NCI-H1417 treated with DMSO at 0.1 percent for 48 hours (cell line): ENCODE data around the gene CCDC6.
"Not testable (repeated sequence)": the region's sequence is repeated elsewhere in the genome, so short reads cannot be mapped to it uniquely, and the experiment has no call there.

ENCODE experiments used
- DNase-seq: peaks from one replicate; lab custom pipeline; 2025; lab: John Stamatoyannopoulos, UW

The CCDC6 gene

GRCh38 chr10:59906417-59907202, at the start of gene CCDC6:
Gene CCDC6 (minus strand): TSS chr10:59906556. CDS start chr10:59906424, 132 bp downstream.
- DNase-seq = peak; percentile 34

GRCh38 chr10:59954296-59954695, 47.9 kb upstream of the CCDC6 start:
- DNase-seq = no peak

DNA sequence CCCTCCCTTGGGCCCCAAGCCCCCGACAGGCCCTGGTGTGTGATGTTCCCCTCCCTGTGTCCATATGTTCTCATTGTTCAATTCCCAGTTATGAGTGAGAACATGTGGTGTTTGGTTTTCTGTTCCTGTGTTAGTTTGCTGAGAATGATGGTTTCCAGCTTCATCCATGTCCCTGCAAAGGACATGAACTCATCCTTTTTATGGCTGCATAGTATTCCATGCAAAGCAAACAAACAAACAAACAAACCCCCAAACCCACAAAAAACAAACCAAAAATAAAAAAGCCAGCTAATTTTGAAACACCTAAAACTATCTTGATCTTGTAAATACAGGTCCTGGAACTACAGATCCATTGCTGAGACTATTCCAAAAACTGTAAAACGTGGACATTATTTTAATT, 47.4 kb upstream of the CCDC6 start:
- not testable (repeated sequence) for DNase-seq

DNA sequence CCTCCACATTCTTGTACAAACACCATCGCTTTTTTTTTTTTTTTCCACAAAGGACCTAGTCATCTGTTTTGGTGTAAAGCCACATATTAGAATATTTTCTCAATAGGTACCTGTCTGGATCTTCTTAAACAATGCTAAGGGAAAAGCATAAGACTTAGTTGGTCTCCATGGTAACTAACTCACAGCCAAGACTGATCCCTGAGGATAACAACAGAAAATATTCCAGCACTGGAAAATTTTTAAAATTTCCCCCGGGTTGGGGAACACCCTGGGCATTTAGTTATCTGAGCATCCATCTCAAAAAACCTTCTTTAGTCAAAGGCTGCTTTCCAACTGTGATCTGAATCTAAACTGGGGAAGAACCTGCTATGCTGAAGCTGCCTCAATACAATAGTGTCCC, 43.7 kb upstream of the CCDC6 start:
- DNase-seq = no peak

GRCh38 chr10:59949608-59950007, 43.3 kb upstream of the CCDC6 start:
- no peak for DNase-seq

- DNase-seq = no peak
These were observed 39.6 kb upstream of the CCDC6 start for GRCh38 chr10:59945991-59946390.

GRCh38 chr10:59945590-59945989, 39.2 kb upstream of the CCDC6 start:
- no peak for DNase-seq

DNA sequence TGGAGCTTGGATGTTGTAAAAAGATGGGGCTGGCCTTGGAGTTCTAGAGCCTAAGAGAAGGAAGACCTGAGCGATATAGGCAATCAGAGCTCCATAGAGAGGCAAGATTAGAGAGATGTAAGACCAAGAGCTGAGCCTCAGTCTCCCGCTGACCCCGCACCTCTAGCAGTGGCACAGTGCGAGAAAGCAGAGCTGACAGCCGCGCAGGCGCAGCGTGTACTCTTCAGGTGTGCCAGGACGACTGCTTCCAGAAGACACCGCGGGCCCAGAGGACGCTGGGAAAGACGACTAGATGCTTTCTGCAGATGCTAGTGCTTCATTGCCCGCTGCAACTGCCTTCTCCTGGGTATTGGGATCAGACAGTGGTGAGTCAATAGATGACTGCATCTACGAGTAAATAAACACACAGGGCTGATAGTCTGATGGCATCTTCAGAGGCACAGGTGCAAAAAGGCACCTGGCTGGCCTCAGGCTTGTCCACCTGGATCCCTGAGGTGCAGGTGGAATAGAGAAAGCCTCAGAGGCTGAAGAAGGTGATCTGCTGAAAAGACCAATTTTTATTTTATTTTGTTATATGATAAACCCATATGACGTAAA, 38.1 kb upstream of the CCDC6 start:
- no peak for DNase-seq

DNA sequence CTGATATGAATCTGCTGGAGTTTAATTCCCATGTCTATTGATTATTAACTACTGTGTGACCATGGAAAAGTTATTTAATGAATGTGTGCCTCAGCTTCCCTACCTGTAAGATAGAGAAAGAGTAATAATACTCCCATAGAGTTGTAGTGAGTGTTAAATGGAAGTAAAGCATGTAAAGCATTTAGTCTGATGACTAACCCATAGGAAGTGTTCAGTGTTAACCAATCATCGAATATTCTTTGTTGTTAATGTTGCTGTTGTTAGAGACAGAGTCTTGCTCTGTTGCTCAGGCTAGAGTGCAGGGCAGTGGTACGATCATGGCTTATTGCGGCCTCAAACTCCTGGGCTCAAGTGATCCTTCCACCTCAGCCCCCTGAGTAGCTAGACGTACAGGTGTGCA, 36.2 kb upstream of the CCDC6 start:
- DNase-seq = no peak

GRCh38 chr10:59937720-59938119, 31.4 kb upstream of the CCDC6 start:
- DNase-seq = no peak

- no peak for DNase-seq
These were observed 28.3 kb upstream of the CCDC6 start for GRCh38 chr10:59934701-59935100.

DNA sequence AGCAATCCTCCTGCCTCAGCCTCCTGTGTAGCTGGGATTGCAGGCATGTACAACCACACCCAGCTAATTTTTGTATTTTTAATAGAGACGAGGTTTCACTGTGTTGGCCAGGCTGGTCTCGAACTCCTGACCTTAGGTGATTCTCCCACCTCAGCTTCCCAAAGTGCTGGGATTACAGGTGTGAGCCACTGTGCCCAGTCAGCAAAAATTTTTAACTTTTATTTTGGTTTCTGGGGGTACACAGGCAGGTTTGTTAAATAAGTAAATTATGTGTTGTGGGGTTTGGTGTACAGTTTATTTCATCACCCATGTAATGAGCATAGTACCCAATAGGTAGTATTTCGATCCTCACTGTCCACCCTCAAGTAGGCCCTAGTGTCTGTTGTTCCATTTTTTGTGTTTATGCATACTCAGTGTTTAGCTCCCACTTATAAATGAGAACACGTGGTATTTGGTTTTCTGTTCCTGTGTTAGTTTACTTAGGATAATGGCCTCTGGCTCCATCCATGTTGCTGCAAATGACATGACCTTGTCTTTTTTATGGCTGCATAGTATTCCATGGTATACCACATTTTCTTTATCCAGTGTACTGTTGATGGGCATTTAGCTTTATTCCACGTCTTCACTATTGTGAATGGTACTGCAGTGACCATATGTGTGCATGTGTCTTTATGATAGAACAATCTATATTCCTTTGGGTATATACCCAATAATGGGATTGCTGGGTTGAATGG, 24.6 kb upstream of the CCDC6 start:
- DNase-seq = not testable (repeated sequence)

GRCh38 chr10:59926086-59926485, 19.7 kb upstream of the CCDC6 start:
- DNase-seq = no peak

DNA sequence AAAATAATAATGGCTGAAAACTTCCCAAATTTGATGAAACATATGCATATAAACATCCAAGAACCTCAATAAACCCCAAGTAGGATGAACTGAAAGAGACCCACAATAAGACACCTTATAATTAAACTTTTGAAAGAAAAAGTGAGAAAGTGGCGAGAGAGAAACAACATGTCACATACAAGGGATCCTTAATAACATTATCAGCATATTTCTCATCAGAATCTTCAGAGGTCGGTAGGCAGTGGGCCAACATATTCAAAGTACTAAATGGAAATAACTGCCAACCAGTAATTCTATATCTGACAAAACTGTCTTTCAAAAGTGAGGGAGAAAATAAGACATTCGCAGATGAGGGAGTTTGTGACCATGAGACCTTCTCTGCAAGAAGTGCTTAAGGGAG, 16.6 kb upstream of the CCDC6 start:
- no peak for DNase-seq

DNA sequence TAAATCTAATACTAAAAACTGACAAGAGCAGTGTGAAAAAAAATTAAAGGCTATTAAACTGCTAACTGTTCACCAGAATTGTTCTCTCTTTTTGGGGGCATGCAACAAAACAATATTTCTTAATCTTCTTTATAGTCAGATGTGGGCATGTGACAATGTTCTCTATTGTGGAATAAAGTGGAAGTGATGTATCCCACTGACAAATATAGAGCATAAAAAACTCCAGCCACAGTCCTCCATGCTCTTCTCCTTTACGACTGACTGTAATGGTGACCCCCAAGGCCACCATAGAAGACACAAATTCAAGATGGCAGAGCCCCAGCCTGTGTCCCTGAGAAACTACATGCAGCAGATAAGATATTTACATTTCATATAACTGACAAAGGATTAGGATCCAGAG, 11.6 kb upstream of the CCDC6 start:
- no peak for DNase-seq

GRCh38 chr10:59913547-59914237, 7.3 kb upstream of the CCDC6 start:
- DNase-seq = no peak

- DNase-seq = no peak
These were observed 4.5 kb upstream of the CCDC6 start for GRCh38 chr10:59910867-59911266.

GRCh38 chr10:59909815-59910214, 3.5 kb upstream of the CCDC6 start:
- DNase-seq = no peak

DNA sequence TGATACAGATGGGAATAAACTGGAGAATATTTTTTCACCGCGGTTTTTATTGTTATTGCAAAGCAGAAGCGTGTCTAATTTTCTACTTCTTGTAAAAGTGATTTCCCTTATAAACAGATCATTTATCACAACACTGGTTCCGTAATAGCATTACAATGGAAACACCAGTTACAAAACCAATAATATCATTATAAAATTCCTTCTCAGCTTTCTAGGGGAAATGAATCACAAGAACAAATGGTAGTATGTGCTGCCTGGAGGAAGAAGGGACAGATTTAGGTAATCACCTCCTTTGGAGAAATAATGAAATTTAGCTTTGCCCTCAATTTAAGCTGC, 2.4 kb upstream of the CCDC6 start:
- no peak for DNase-seq

GRCh38 chr10:59907918-59908807, 1.8 kb upstream of the CCDC6 start:
- no peak for DNase-seq

DNA sequence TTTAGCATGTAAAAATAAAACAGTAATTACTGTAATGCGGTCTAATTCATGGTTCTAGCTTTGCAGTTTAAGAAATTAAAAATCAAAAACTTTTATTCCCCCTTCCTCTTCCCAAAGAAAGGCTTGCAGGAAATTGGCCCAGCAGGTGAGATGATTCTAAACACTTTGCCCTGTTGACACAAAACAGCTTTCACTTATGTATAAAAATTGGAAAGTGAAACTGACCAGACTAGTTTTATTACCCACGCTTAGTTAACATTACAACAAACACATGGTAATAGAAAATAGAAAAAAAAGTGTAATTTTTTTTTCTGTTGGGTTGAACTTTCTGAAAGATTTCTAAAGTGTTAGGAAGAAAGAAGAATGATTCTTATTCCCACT, 1.2 kb upstream of the CCDC6 start:
- no peak for DNase-seq
